NCI-H69 (cell line): ENCODE data around the gene RAMP1.
"Not testable (repeated sequence)": the region's sequence is repeated elsewhere in the genome, so short reads cannot be mapped to it uniquely, and the experiment has no call there.

ENCODE experiments used
- DNase-seq: peaks from one replicate; lab custom pipeline; 2025; lab: John Stamatoyannopoulos, UW

RAMP1 gene

DNA sequence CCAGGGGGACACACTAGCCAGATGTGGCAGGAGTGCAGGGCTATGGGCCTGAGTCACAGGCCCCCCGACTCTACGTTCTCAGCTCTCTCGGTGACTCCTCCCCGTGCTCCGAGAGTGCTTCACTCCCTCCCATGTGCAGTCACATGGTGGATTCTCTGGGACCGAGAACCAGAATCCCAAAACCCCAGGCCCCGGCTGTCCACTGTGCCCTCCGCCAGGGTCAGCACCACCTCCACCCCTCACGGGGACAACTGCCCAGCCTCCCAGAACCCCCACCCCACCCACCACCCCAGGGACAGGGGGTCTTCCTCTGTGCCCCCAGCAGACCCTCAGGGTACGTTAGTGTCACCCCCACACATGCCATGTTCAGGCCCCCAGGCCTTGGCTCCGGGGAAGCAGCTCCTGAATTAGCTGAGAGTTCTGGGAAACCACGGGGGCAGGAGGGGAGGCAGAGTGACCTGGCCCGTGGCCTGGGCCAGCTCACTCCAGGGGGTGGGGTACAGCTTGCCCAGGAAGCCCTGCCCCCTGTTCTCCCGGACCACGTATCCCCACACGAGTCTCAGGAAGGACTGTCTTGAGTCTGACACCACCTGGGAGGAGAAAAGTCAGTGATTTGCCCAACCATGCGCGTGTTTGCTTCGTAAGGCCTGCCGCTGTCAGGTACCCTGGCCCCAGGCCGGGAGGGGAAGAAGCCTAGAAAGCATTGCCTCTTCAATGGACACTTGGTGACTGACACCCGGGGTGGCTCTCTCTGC is 4.4 kb downstream of the RAMP1 start:
- no peak for DNase-seq

DNA sequence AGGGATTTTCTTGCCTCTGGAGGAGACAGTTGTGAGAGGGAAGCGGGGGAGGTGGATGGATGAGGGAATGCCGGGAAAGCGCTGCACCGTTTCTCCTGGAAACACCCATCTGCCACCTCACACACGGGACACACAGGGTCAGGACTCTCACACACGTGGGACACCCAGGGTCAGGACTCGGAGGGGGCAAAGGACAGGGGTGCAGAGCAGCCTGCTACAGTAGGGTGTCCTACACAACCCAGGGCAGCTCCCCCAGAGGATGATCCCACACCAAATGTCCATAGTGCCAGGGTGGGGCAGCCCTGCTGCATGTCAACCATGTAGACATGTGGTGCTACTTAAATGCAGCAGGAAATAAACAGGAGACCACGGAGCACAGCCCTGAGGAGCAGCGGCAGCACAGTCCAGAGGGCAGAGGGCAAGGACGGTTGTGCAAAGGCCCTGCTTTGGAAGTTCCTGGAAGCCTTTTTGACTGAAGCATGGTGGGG is 5.1 kb downstream of the RAMP1 start:
- DNase-seq = no peak

DNA sequence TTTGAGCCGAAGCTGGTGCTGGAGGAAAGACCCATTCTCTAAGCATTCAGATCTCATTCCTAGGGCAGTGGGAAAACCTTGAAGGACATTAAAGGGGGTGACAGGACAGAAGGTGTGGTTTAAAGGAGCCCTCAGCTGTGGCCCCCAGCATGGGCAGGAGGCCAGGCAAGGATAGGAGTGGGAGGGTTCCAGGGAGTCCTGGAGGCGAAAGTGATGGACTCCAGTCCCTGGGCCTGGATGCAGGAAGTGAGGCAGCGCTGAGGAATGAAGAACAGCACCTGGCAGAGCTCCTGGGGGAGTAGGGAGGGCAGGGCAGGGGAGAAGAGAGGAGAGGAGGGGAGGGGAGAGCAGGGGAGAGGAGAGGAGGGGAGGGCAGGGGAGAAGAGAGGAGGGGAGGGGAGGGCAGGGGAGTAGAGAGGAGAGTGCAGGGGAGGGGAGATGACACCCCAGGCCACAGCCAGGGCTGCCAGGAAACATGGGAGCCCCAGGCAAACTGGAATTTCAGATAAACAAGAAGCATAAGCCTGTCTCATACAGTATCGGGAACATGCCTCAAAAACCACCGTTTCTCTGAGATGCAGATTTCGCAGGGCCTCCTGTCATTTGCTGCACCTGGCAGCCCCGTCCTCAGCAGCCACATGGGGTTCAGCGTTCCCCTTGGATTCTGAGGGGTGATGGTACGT is 5.7 kb downstream of the RAMP1 start:
- peak; percentile 11 for DNase-seq

DNA sequence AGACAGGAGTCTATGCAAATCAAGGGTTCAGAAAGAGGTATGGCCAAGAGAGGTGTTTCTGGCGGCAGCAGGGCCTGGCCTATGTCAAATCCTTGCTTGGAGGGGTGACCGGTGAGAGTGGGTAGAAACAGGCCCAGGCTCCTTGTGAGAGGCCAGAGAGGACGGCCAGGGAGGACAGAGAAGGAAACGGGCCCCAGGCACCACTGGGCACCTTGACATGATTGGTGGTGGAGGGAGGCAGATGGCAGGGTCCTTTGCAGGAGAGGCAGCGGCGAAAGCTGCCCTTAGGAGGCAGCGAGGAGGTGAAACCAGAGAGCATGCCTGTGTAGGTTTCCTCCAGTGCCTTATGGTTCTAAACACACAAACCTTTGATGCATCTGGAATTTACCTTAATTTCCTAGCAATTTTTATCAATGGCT is 6.2 kb downstream of the RAMP1 start:
- peak; percentile 19 for DNase-seq

DNA sequence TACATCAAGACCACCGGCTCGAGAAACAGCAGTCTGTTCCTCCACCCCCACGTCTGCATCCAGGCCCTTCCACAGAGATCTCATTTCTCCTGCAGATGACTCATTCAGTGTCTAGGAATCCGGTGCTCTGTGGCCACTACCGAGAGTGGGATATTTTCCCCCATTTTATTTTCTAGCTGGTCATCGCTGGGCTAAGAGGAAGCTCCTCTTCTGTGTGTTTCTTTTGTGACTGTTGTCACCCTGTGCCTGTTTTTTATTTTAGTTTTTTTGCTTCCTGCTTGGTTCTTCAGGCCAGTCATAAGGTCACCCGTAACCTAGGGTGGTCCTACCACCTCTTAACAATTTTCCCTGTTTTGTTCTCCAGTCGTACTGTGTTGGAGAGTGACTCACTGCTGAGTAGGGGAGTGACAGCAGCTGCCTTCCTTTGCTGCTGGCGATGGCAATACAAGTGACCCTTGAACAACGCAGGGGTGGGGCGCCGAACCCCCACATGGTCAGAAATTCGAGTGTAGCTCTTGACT is 6.7 kb downstream of the RAMP1 start:
- no peak for DNase-seq

DNA sequence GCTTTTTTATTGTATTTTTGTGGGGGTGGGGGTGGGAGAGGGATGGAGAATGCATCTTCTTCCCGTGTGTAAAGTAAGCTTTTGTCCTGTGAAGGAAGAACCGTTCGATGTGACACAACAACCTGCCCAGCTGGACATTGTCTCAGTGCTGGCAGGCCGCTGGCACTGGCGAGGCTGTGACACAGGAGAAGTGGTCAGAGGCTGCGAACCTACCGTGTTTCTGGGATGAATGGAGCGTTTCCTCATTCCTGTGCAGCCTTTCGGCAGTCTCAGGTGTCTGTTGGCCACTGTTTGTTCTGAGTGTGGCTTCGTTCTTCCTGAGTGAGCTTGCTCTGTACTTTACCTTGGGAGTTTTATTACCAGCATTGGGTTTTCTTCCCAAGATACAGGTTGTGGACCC is 8.0 kb downstream of the RAMP1 start:
- no peak for DNase-seq

DNA sequence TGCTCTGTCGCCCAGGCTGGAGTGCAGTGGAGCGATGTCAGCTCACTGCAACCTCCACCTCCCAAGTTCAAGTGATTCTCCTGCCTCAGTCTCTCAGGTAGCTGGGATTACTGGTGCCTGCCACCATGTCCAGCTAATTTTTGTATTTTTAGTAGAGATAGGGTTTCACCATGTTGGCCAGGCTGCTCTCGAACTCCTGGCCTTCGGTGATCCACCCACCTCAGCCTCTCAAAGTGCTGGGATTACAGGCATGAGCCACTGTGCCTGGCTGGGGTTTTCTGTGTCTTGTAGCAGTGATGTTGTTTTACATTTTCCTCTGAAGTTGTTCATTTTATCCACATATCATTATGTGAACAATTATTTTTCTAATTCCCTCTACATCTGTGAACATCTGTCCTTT is 8.7 kb downstream of the RAMP1 start:
- not testable (repeated sequence) for DNase-seq

DNA sequence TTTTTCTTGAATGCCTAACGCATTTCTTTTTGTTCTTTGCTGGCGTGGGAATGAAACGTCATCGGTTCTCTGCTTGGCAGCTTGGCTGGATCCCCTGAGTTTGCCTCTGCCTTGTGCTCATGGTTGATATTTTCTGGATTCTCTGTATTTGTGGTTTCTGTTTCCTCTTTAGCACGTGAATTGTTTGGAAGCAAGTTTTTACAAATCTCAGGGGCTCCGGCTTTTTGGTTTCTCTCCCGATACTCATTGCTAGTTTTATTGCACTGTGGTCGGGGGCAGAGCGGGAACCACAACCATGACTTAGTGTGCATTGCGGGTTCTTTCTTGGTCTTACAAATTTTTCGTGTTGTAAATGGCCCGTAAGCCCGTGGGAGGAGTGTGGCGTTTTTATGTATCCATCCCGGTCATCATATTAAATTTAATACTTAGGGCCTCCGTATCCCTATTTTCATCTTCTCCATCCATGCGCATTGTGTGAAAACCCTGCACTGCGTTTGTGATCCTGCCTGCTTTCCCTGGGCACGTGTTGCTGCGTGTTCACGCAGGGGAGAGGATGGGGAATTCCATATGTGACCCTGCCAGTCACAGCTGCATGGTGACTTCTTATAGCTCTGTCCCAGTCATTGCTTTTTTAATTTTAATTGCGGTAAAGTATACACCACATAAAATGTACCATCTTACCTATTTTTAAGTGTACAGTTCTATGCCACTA is 9.4 kb downstream of the RAMP1 start:
- DNase-seq = no peak

DNA sequence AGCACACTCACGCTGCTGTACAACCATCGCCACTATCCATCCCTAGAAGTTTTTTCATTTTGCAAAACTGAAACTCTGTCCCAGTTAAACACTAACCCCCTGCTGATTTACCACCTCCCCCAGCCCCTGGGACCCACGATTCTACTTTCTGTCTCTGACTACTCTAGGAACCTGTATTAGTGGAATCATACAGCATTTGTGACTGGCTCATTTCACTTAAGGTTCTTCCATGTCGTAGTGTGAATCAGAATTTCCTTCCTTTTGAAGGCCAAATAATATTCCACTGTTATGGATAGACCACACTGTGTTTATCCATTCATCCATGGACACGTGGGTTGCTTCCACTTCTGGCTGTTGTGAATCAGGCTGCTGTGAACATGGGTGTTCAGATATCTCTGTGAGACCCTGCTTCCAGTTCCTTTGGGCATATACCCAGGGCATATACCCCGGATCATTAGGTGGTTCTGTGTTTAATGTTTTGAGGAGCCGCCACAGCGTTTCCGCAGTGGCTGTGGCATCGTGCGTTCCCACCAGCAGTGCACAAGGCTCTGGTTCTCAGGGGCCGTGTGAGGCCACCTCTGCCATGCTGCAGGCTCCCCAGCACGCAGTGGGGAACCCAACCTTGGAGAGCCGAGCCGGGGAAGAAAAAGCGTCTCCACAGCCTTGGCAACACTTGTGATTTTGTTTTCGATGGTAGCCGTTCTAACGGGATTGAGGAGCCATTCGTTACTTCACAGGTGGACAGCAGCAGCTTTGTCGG is 10.1 kb downstream of the RAMP1 start:
- DNase-seq = no peak

DNA sequence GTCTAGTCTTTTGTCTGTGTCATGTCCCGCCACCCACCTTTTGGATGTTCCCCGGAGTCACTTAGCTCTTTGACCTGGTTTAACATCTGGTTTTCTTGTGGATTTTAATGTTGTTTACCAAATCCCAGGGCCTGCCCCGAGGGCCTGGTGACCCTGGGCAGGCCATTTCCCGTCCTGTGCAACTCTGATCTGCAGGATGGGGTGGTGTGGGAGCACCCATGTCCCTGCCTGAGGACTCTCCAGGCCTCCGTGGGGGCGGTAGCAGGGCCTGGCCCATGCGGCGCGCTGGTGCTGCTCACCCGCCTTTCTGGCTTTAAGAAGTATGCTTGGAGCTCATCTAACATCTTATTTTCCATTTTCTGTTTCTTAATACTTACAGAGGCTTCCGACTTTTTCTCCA is 10.7 kb downstream of the RAMP1 start:
- no peak for DNase-seq

DNA sequence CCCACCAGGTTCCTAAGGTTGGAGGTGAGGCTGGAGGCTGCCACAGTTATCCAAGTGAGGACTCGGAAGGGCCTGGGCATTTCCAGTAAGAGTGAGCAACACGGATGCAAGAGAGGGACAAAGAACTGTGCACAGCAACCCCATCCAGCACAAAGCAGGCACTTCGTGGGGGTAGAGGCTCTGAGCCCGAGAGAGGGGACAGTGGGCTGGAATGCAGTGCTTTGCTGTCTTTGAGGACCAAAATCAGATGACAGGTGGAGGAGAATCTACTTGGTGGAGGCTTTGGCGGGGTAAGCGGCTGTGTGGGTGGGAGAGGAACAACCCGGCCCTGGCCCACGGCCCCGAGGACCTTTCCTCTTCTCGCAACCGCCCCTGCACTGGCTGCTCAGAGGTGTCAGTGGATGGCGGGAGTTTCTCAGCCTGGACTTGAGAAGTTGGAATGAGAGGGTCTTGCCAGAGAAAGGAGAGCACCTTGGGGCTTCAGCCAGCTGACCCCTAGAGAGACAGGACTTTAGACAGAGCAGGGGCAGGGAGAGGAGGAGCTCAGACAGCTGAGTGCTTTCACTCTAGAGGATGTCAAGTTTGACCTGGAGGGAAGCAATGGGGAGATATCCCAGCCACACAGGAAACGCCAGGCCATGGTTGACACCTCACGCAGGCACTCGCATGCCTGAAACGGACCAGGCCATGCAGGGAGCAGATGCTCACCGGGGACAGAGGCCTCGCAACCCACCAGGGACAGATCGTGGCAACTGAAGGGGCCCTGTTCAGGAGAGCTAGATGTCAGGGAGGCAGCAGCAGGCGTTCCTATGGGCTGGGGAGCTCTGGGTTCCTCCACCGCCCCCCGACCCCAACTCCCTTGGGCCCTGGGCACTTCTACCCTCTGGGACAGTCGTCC is 11.6 kb downstream of the RAMP1 start:
- DNase-seq = no peak

DNA sequence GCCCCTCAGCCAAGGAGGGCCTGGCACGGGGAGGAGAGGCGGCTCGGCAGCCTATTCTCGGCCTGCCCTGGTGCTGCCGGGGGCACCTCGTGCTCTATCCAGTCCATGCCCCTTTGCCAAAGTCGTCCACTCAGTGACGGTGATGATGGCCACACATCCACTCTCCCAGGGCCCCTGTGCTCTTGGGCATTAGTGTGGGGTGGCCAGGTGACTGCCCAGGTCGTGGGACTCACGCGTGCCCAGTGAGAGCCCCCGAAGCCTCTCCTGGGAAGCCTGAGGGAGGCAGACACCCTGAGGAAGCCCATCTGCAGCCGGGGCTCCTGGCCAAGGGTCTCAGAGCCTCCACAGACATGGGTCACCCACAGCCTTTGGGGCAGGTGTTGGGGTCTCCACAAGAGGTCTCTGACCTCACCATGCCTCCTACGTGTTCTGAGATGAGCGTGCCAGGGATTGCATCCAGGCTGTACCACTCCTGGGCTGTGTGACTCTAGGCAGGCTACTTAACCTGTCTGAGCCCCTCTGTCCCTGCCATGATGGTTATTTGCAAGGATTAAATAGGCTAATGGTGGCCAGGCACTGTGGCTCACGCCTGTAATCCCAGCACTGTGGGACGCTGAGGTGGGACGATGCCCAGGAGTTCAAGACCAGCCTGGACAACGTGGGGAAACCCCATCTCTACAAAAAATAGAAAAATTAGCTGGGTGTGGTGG is 12.9 kb downstream of the RAMP1 start:
- no peak for DNase-seq

DNA sequence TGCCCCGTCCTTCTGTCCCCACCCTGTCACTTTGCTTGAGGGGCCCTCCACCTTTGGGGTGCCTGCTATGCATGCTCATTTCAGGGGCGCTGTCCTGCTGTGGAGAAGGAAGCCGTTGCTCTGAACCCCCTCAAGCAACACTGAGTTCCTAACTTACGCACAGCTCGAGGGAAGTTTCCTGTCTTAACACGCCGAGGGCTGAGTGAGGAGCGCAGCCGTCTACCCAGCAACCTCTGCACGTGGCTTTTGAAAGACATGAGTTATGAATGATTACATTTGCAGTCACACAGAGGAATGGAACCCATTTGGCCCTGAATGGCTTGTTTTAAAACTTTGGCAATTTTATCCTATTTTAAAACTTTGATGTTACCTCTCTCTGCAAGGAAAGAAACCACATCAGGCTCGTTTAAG is 14.0 kb downstream of the RAMP1 start:
- DNase-seq = no peak

DNA sequence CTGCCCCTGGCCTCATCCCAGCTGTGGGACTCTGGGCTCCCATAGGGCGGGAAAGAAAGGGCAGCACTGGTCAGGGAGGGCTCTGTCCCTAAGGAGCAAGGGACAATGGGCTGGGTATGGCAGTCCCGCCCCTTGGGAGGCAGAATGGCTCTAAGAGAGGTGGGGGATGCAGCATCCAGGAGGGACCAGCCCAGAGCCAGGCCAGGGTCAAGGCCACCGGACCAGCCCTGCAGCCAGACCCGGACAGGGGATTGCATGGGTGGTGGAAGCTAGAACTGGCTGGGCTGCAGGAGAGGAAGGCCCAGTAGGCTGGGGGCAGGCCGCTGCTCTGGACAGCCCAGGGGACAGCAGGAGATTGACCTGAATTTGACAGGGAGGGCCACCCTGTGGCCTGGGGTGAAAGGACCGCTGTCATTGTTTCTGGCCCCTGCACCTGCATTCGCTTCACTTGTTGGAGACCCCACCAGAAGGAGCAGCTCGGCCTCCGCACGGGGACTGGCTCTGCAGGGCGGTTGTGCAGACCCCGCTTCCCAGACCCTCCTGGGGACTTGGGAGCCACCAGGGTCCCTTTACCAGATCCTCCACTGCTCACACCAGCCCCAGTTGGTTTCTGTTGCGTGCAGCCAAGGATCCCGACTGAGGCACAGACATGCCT is 14.6 kb downstream of the RAMP1 start:
- DNase-seq = no peak

DNA sequence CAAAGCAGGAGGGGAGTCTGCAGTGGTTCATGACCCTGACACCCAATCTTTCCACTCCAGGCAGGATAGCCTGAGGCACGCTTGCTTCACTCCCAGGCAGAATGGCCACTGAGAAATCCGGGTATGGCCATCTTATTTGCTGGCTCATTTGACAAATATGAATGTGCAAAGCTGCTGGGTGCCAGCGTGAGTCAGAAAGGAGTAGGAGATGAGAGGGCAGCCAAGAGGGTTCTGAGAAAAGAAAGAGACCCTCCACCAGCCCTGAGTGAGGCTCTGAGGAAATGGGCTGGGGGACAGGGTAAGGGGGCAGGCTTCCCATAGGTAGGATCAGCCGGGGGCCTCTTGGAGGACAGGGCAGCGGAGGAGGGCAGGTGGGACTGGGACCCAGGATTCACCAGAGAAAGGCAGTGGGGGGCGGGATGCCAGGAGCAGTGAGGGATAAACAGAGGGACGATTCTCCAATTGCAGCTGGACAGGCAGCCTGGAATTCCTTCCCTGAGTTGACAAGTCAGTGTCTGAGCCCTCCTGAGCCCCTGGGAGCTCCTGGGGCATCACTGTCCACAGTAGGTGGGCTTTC is 15.2 kb downstream of the RAMP1 start:
- DNase-seq = peak; percentile 39

DNA sequence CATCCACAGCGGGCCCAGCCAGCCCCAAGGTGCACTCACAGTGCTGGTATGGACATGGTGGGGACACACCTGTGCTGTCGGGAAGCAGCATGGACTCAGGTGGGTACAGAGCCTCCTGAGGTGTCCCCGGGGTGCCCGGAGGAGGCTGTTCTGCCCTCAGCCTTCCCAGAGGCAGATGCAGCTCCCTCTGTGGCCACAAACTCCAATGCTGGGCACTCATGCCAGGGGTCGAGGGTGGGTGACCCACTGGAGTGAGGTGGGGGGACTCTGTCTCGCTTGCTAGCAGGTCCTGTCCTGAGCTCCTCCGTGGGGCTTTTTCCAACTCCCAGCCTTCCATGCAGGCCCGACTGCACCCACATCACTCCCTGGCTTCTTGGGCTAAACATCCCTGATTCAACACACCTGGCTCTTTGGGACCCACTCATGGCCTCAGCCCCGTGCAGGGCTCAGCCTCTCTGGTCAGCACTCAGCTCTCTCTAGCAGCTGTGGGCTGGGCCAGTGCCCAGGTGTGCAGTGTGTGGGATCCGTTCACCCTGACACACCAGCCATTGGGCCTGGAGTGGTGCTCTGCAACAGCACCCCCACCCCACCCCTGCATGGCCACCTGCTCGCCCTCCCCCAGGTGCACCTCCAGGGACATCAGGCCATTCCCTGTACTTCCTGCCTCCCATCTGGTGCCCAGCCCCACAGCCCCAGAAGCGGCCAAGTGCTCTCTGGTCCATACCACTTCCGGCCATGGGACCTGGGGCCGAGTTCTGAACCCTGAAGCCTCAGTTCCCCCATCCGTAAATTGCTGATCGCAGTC is 16.0 kb downstream of the RAMP1 start:
- DNase-seq = peak; percentile 52

DNA sequence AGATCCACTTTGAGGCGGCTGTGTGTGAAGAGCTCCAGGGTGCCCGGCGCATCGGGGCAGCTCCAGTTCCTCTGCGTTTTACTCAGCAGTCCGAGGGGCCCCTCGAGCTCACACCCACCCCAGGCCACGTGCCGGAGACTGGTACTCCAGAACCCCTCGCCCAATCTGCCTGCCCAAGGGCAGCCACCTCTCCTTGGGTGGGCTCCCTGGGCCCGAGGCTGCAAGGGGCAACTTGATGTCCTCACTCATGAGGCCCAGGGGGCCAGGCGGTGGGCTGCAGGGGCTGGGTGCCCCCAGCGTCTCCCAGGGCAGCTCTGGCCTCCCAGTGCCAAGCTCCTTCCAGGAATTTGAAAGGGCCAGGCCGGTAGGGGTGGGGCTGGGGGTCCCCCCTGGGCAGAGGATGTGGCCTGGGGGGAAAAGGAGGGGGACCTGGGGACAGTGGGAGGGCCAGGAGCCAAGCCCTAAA is 16.7 kb downstream of the RAMP1 start:
- DNase-seq = no peak

DNA sequence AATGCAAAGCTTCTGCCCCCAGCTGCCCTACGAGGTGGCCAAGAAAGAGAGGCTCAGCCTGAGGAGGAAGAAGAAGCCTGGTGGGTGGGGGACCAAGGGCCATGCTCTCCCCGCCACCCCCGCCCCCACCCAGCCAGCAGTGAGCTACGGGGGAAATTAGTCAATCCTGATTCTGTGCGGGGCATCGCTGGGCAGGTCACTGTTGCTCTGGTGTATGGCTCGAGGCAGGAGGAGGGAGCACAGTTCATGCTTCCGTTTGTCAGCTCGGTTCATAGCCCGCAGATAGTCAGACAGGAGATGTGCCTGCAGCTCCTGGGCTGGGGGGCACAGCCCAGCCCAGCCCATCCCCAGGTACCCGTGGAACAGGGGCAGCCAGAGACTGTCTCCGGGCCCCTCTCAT is 17.1 kb downstream of the RAMP1 start:
- DNase-seq = no peak
